Transverse colon (tissue), 4 donors: ENCODE results near the gene ZFAND6. TPM values are rescaled to one million over a fixed set of nuclear protein-coding genes. Genes with fewer than 3 reads are reported as not detected.

Experiments used
- DNase-seq: peaks from one replicate; pipeline ENCODE4 v3.0.0-alpha.2; 2019
- H3K27ac ChIP-seq, 4 donors: fragments of 200-600 bp; sonication (generic); 2 replicates each; pipeline ENCODE4 v1.5.1; 2016 to 2018; ENCODE audit warnings: inconsistent platforms in 4 of 4
- H3K27me3 ChIP-seq: fragments of 200-600 bp; sonication (generic); 2 replicates; pipeline ENCODE4 v1.5.1; 2017; ENCODE audit warnings: inconsistent platforms
- H3K36me3 ChIP-seq, 4 donors: fragments of 200-600 bp; sonication (generic); 2 replicates each; pipeline ENCODE4 v1.5.1; 2017 to 2019; ENCODE audit warnings: inconsistent platforms in 4 of 4
- H3K4me1 ChIP-seq, 4 donors: fragments of 200-600 bp; sonication (generic); 2 replicates each; pipeline ENCODE4 v1.5.1; 2017 to 2020; ENCODE audit warnings: inconsistent platforms in 4 of 4
- H3K4me3 ChIP-seq, 4 donors: fragments of 200-600 bp; sonication (generic); 1 replicate in 1 of 4; 2 replicates in 3 of 4; pipeline versions ENCODE4 v1.5.1 to v1.6.1; 2017 to 2019; ENCODE audit warnings: inconsistent platforms in 4 of 4
- H3K9me3 ChIP-seq, 2 donors: fragments of 200-600 bp; sonication (generic); 2 replicates each; pipeline ENCODE4 v1.5.1; 2017 to 2019; ENCODE audit warnings: inconsistent platforms in 2 of 2
- EP300 ChIP-seq: sonication (generic); formaldehyde crosslinking; IDR thresholded peaks from one replicate; pipeline ENCODE4 v1.6.1; 2017; ENCODE audit warnings: antibody characterized with exemption, low read depth
- POLR2A ChIP-seq: fragments of 450-650 bp; IDR thresholded peaks from one replicate; pipeline ENCODE4 v1.6.1; 2016; ENCODE audit warnings: antibody characterized with exemption, mild to moderate bottlenecking, moderate library complexity
- POLR2AphosphoS5 ChIP-seq, 3 donors: sonication (generic); formaldehyde crosslinking; IDR thresholded peaks; one replicate each; pipeline ENCODE4 v1.6.1; 2016; ENCODE audit warnings: antibody characterized with exemption in 3 of 3
- WGBS, 2 donors: methylation state at CpG; one replicate each; pipeline ENCODE4 v1.1.5; 2018; ENCODE audit warnings: low coverage in 1 of 2; 5-methylcytosine and 5-hydroxymethylcytosine counted together
- in situ Hi-C, 4 donors: fragments of 200-750 bp; cut with MboI; loops; one replicate each; pipeline versions ENCODE4 v1.15.0 to v1.15.1; 2017; ENCODE audit warnings: low sequenced_read_pairs in 3 of 4, low pct_ligation_motif_present in 1 of 4, low pct_unique_long_range_greater_than_20kb in 1 of 4
- intact Hi-C: fragments of 100-400 bp; cut with DNase I; formaldehyde crosslinking; loops from one replicate; pipeline ENCODE4 v1.15.1; 2023; ENCODE audit warnings: low total_unique reads
- total RNA-seq, 4 donors: library from RNA; depleted of rRNA; stranded (reverse); fragments of >200 nt; gene quantifications; one replicate each; pipeline ENCODE4 v1.1.0, GENCODE V29; 2016
- TF ChIP-seq, protein P1 (sequence below), 5 experiments: fragments of 200-600 bp in 3 of 5; fragments of 450-650 bp in 2 of 5; sonication (generic) in 3 of 5; IDR thresholded peaks; 1 replicate in 2 of 5; 2 replicates in 3 of 5; pipeline ENCODE4 v1.5.1; 2016 to 2017; ENCODE audit warnings: antibody characterized with exemption in 5 of 5, inconsistent platforms in 3 of 5, mild to moderate bottlenecking in 2 of 5, moderate library complexity in 1 of 5

Gene ZFAND6
- total RNA-seq, 4 donors from 2014 or later, result 86.7 to 195 (median 117) TPM

DNA sequence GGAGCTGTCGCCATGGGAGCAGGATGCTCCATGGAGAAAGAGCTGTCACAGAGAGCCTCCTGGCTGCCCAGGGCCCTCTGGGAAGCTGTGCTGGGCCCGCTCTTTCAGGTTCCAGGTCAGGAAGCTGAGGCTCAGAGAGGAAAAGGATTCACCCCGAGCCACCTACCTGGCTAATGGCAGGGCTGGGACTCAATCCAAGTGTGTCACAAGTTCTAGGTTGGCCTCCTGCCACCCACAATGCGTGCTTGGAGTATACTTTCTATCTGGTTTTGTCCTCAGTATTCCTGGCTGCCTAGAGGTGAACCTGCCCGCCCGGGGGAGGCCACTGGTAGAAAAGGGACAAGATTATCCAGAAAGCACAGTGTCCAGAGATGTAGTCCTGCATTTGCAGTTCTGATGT lies 117.0 kb downstream of the ZFAND6 start:
- TF ChIP-seq POLR2A, result no peak
- TF ChIP-seq, protein P1, sequence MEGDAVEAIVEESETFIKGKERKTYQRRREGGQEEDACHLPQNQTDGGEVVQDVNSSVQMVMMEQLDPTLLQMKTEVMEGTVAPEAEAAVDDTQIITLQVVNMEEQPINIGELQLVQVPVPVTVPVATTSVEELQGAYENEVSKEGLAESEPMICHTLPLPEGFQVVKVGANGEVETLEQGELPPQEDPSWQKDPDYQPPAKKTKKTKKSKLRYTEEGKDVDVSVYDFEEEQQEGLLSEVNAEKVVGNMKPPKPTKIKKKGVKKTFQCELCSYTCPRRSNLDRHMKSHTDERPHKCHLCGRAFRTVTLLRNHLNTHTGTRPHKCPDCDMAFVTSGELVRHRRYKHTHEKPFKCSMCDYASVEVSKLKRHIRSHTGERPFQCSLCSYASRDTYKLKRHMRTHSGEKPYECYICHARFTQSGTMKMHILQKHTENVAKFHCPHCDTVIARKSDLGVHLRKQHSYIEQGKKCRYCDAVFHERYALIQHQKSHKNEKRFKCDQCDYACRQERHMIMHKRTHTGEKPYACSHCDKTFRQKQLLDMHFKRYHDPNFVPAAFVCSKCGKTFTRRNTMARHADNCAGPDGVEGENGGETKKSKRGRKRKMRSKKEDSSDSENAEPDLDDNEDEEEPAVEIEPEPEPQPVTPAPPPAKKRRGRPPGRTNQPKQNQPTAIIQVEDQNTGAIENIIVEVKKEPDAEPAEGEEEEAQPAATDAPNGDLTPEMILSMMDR (IDR thresholded peaks at IDR 0.05), result no peak
- no peak for TF ChIP-seq EP300
- TF ChIP-seq POLR2AphosphoS5 (IDR thresholded peaks at IDR 0.05), result no peak
- in situ Hi-C loops, result loop anchor here in 1 of 4 donors (10.0 kb wide), 1 partner anchor 182 kb away; no protein-coding TSS in a partner anchor

DNA sequence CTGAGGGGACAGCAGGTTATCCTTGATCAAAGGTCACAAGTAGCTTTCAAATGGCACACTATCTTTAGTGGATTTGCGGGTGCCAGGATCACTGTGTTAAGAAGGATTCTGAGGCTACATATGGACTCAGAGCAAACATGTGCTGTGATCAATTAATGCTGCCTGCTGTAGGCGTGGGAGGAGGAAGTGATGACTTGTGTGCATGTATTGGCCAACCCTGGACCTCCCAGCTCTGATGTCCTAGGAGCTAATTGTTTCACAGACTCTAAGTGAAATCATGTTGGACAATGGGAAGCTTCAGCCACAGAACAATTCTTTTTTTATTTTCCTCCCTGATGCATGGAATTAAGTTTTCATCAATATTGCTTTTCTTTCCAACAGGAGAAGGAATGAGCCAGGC lies 117.7 kb downstream of the ZFAND6 start:
- no peak overlapping the region for H3K27ac ChIP-seq
- H3K27me3 ChIP-seq, result no peaks in the 10 kb centered on the region
- H3K4me3 ChIP-seq, result no peak overlapping the region
- TF ChIP-seq, protein P1 (IDR thresholded peaks at IDR 0.05), result no peak
- no peak for TF ChIP-seq EP300
- DNase-seq, result no peak
- WGBS, 2 donors, result 87% methylated on average over 2 of the region's 2 CpGs; no CpG with 5 or more reads in 1 of the 2 donors
- no peaks in the 10 kb centered on the region for H3K9me3 ChIP-seq
- H3K36me3 ChIP-seq, result no peaks in the 10 kb centered on the region
- intact Hi-C loops, result no loop called here
- in situ Hi-C loops, result loop anchor here in 1 of 4 donors (10.0 kb wide), 1 partner anchor 182 kb away; no protein-coding TSS in a partner anchor
- no peaks in the 10 kb centered on the region for H3K4me1 ChIP-seq

More for the DNA sequence above, 117.0 kb downstream of the ZFAND6 start:
- Histone ChIP-seq H3K4me1 (no peaks in the 10 kb centered on the region), H3K4me3 (no peak overlapping the region), H3K27ac (no peak overlapping the region), H3K27me3 (no peaks in the 10 kb centered on the region), H3K36me3 (no peaks in the 10 kb centered on the region), H3K9me3 (no peaks in the 10 kb centered on the region)
- intact Hi-C loops, result no loop called here
- DNase-seq, result no peak
- 81% methylated on average over 6 of the region's 6 CpGs; no CpG with 5 or more reads in 1 of the 2 donors for WGBS, 2 donors

DNA sequence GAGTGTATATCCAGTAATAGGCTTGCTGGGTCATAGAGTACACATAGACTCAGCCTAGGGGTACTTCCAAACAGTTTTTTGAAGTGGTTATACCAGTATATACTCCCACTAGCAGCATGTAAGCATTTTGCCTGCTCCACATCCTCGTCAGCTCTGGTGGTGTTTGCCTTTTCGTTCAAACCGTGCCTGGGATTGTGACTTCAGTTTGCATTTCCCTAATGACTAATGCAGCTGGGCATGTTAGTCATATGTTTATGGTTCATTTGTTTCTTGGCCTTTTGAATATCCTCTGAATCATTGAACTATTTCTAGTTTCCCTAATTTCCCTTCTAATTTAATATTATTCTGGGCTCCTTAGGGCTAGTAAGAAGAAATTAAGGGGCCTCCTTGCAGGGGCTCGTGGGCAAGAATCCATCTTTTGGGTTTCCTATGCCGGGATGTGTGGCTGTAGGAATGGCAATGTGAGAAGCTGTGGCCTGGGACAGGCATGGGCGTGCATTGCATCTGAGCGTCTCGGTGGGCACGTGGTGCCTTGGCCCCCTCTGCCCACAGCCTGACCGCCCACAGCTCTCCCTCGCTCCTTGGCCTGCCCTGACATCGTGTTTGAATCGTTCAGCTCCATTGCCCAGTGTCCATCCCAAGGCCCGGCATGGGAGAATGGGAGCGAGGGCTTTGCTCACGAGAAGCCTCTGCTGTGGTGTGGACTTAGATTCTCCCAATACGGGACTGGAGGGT lies 119.7 kb downstream of the ZFAND6 start:
- intact Hi-C loops (no loop called here), in situ Hi-C loops (loop anchor here in 1 of 4 donors (10.0 kb wide), 1 partner anchor 184 kb away; no protein-coding TSS in a partner anchor)
- no peaks in the 10 kb centered on the region for H3K36me3 ChIP-seq
- H3K4me3 ChIP-seq, result no peak overlapping the region
- no peaks in the 10 kb centered on the region for H3K9me3 ChIP-seq
- H3K27me3 ChIP-seq, result no peaks in the 10 kb centered on the region
- H3K4me1 ChIP-seq, result no peaks in the 10 kb centered on the region
- TF ChIP-seq POLR2A, result no peak
- TF ChIP-seq, protein P1 (IDR thresholded peaks at IDR 0.05), result no peak
- TF ChIP-seq EP300, result no peak
- no peak for TF ChIP-seq POLR2AphosphoS5 (IDR thresholded peaks at IDR 0.05)
- no peak overlapping the region for H3K27ac ChIP-seq
- 81 to 83% methylated on average over 3 to 17 of the region's 17 CpGs for WGBS, 2 donors
- DNase-seq, result no peak

DNA sequence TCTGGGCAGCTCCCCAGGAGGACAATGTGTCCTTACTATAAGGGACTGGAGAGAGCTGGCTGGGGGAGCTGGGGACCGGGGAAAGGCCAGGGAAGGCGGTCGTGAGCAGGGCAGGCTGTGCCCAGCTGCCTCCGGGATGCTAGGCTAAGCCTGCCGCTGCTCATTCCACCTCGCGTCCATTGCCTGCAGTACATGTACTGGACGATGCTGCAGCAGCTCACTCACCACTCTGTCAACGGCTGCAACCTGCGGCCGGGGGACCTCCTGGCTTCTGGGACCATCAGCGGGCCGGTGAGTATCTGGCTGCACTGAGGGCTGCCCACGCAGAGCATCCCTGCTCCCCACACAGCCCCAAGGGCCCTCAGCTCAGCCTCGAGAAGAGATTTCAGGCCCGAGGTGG lies 120.5 kb downstream of the ZFAND6 start:
- Histone ChIP-seq H3K4me1 (no peaks in the 10 kb centered on the region), H3K9me3 (no peaks in the 10 kb centered on the region), H3K36me3 (no peaks in the 10 kb centered on the region), H3K27me3 (no peaks in the 10 kb centered on the region), H3K4me3 (no peak overlapping the region), H3K27ac (no peak overlapping the region)
- in situ Hi-C loops, result loop anchor here in 1 of 4 donors (10.0 kb wide), 1 partner anchor 185 kb away; no protein-coding TSS in a partner anchor
- TF ChIP-seq, protein P1 (IDR thresholded peaks at IDR 0.05), result no peak
- TF ChIP-seq EP300 (no peak), POLR2AphosphoS5 (IDR thresholded peaks at IDR 0.05) (no peak), POLR2A (no peak)
- no peak for DNase-seq
- WGBS, 2 donors, result 88% methylated on average over 15 of the region's 16 CpGs; no CpG with 5 or more reads in 1 of the 2 donors
- intact Hi-C loops, result no loop called here
